ENCODE data around the gene SP3. TPM values are rescaled to one million over a fixed set of nuclear protein-coding genes. Genes with fewer than 3 reads are reported as not detected.

The SP3 gene
- 42.3 TPM for polyA plus RNA-seq (2013, experiment 1 of 2; ENCODE audit: insufficient read length)
- 52.1 TPM for polyA plus RNA-seq (2013, experiment 2 of 2; ENCODE audit: insufficient read length)

- DNase-seq: peak; percentile 98
Observed at GRCh38 chr2:173965372-173966025, at the start of gene SP3. Gene SP3, minus strand, starts transcription at chr2:173965373. Its CDS starts 202 bp downstream, at chr2:173965171.

DNA sequence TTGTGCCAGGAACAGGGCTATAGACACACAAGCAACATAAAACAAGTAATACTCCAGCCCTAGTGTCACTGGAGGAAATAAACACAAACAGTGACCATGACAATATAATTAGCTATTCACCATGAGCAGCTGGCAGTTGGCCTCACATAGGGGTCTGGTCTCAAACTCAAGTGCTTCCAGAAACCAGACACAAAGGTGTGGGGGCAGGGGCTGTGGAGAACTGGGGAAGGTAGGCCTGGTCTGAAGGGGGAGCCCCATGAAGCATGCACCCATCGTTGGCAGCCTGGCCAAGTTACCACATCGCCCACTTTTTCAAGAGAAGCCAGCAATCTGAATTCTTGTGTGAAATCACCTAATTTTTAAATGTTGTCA is 49.5 kb upstream of the SP3 start:
- DNase-seq: no peak

DNA sequence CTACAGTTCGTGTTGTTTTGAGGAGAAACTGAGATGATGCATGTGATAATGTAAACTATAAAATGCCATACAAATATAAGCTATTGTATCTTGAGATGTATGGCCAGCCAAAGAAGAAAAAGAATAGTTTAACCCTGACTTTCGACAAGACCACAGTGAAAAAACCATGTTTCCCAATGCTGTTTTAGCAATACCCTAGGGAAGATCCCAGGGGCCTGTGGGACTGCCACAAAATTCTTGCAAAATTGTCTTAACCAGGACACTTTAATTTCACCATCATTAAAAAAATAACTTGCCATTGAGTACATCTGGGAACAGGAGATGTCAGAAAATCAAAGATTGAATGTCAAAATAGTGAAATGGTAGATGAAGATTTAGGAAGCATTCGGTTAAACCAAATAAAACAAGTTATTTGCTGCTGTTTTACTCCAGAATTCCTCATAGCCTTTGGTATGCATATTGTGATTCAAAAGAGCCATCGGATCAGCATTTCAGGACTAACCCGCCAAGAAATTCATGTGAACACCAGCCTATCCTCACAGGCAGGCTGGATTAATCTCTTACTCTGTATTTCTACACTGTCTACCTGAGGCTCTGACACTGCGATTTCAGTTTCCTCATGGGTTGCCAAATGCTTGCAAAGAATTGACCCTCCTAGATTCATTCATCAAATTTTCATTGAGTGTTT is 49.0 kb upstream of the SP3 start:
- no peak for DNase-seq

- DNase-seq: no peak
Observed at GRCh38 chr2:174013315-174013751, 48.2 kb upstream of the SP3 start.

- DNase-seq: peak; percentile 61
Observed at GRCh38 chr2:174012347-174013314, 47.5 kb upstream of the SP3 start.

DNA sequence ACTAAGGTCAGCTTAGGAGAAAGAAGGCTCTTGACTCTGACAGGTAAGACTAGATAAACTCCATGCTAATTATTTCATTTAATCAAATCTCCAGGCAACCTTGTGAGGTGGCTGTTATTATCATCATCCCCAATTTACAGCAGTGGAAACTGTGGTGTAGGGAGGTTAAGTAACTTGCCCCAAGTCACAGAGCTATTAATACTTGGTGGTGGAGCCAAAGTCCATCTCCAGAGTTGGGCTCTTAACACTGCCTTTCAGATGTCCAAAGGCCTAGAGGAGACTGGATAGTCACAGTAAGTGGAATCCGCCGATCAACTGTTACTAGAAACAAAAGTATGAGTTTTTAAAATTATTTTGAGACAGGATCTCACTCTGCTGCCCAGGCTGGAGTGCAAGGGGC is 46.6 kb upstream of the SP3 start:
- DNase-seq: no peak

- DNase-seq: no peak
Observed at GRCh38 chr2:174011173-174011572, 46.0 kb upstream of the SP3 start.

- DNase-seq: peak; percentile 87
Observed at GRCh38 chr2:174009488-174010223, 44.5 kb upstream of the SP3 start.

GRCh38 chr2:174008720-174009119 is 43.5 kb upstream of the SP3 start:
- DNase-seq: no peak

GRCh38 chr2:174007010-174007409 is 41.8 kb upstream of the SP3 start:
- no peak for DNase-seq

- no peak for DNase-seq
Observed at GRCh38 chr2:174005801-174006419, 40.7 kb upstream of the SP3 start.

GRCh38 chr2:174004905-174005605 is 39.9 kb upstream of the SP3 start:
- DNase-seq: peak; percentile 87

DNA sequence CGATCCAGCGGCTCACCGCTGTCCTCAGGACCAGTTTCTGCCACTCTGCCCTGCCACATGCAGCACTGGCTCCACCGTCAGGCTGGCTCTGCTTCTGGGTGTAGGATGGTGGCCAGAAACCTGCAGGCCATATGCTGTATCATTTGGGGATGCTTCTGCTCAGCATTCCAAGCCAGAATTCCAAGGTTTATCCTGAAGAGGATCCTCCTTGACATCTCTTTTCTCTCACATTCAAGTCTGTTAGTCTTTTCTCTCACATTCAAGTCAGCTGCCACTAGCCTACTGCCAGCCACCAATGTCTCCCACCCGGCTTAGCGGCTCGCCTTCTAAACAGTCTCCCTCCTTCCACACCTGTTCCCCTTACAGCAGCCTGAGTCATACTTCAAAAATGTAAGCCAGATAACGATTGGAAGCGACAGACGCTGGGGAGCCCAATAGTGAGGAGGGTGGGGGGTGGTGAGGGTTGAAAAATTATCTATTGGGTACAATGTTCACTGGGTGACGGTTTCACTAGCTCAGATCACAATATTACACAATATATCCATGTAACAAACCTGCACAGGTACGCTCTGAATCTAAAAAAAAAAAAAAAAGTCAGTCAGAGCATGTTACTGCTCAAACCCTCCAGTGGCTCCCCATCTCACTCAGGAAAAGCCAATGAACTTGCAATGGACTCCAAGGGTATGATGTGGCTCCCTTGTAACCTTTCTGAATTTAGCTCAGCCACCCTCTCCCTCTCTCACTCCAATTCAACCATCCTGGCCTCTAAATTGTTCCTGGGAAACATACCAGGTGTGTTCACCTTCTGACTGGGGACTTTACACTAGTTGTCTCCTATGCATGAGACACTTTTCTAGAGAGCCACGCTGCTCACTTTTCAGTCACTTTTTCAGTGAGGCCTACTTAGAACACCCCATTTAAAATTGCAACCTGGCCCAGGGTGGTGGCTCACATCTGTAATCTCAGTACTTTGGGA is 38.8 kb upstream of the SP3 start:
- no peak for DNase-seq

- DNase-seq: no peak
Observed at GRCh38 chr2:174002679-174003078, 37.5 kb upstream of the SP3 start.

GRCh38 chr2:174001107-174001506 is 35.9 kb upstream of the SP3 start:
- no peak for DNase-seq

GRCh38 chr2:173999724-174000123 is 34.6 kb upstream of the SP3 start:
- DNase-seq: no peak

- no peak for DNase-seq
Observed at GRCh38 chr2:173999272-173999671, 34.1 kb upstream of the SP3 start.

DNA sequence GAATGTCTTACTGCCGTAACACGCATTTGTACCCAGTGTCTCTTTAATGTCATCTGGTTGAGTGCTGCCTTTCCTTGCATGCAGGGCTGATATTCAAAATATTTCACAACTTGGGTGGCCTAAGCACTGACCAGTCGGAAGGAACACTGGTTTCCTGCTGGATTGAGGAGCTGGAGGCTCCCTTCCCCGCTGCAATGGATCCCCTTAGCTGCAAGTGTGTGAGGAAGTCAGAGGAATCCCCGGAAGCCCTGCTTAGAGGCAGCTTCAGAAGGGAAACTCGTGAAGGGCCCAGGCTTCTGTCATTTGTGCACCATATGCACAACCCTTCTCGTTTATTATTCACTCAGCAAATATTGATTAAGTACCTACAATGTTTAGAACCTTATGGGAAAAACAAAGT is 33.2 kb upstream of the SP3 start:
- no peak for DNase-seq

- DNase-seq: no peak
Observed at GRCh38 chr2:173997753-173998152, 32.6 kb upstream of the SP3 start.

GRCh38 chr2:173997269-173997668 is 32.1 kb upstream of the SP3 start:
- DNase-seq: no peak
